AG04450 (cell line): Measurements from ENCODE around the gene PTPRG. TPM values are rescaled to one million over a fixed set of nuclear protein-coding genes. Genes with fewer than 3 reads are reported as not detected.

Experiments used
- CTCF ChIA-PET: fragments of 300-600, 350-600 bp; formaldehyde crosslinking; extraction: SDS; loops from one replicate; lab custom pipeline; 2022; ENCODE audit warnings: antibody characterized with exemption, inconsistent platforms; lab: Charles Lee
- POLR2A ChIA-PET: fragments of 350-600 bp; formaldehyde crosslinking; extraction: SDS; loops from one replicate; lab custom pipeline; 2021; ENCODE audit warnings: antibody characterized with exemption, inconsistent platforms; lab: Yijun Ruan, JAX
- DNase-seq: peaks from one replicate; pipeline ENCODE4 v3.0.0-alpha.2; 2011; ENCODE audit warnings: low read depth, low spot score
- H3K27ac ChIP-seq: one replicate; pipeline ENCODE4 v1.5.1; 2012; ENCODE audit warnings: low read depth, low read length, control low read depth
- H3K27me3 ChIP-seq: one replicate; pipeline ENCODE4 v1.6.0; 2012; ENCODE audit warnings: low read length; ENCODE audit not compliant: control insufficient read depth, insufficient read depth
- H3K4me3 ChIP-seq: 2 replicates; pipeline ENCODE4 v1.5.1; 2011; ENCODE audit warnings: mild to moderate bottlenecking, low read depth, low read length, control low read depth
- H3K9me3 ChIP-seq: 2 replicates; pipeline ENCODE4 v1.5.1; 2012; ENCODE audit warnings: low read length; ENCODE audit not compliant: control insufficient read depth, insufficient read depth
- polyA plus RNA-seq: library from polyadenylated mRNA; depleted of rRNA; stranded (reverse); fragments of >200 nt; gene quantifications from 2 replicates; pipeline ENCODE4 v1.2.3, GENCODE V29; 2011
- TF ChIP-seq, protein P1 (sequence below): IDR thresholded peaks from 2 replicates; pipeline ENCODE4 v1.5.1; 2011; ENCODE audit warnings: low read depth, low read length, control low read depth, inconsistent platforms

PTPRG gene
- polyA plus RNA-seq, 1 experiment: 26.5 TPM

DNA sequence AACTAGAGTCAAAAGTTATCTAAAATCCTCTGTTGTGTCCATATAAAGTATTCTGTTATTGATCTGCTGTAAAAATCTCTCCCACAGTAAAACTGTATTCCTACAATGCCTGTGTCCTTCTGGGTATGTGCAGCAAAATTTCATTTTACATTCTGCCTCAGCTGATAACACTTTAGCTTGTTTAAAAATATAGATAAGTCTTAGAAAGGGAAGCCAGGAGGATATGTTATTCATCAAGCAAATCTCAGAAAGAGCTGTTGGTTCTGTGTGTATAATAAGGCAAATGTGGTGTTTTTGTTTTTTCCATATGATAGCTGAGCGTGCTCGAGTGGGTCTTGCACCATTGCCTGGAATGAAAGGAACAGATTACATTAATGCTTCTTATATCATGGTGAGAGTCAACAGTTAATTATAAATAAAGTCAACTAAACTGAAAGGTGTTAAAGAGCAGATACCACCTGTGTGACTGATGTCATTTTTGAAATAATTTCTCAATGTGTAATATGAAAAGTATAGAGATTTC, 715.3 kb downstream of the PTPRG start:
- Histone ChIP-seq H3K27ac (no peak overlapping the region), H3K27me3 (no peaks in the 10 kb centered on the region), H3K4me3 (no peak overlapping the region), H3K9me3 (no peaks in the 10 kb centered on the region)
- no peak for DNase-seq
- ChIA-PET CTCF (interaction anchor here (1.0 kb wide), 1 partner anchor 12 kb away, joined by 3 read pairs; no protein-coding TSS in a partner anchor), POLR2A (no interaction called here)
- TF ChIP-seq, protein P1, sequence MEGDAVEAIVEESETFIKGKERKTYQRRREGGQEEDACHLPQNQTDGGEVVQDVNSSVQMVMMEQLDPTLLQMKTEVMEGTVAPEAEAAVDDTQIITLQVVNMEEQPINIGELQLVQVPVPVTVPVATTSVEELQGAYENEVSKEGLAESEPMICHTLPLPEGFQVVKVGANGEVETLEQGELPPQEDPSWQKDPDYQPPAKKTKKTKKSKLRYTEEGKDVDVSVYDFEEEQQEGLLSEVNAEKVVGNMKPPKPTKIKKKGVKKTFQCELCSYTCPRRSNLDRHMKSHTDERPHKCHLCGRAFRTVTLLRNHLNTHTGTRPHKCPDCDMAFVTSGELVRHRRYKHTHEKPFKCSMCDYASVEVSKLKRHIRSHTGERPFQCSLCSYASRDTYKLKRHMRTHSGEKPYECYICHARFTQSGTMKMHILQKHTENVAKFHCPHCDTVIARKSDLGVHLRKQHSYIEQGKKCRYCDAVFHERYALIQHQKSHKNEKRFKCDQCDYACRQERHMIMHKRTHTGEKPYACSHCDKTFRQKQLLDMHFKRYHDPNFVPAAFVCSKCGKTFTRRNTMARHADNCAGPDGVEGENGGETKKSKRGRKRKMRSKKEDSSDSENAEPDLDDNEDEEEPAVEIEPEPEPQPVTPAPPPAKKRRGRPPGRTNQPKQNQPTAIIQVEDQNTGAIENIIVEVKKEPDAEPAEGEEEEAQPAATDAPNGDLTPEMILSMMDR: no peak

GRCh38 chr3:62277450-62277849, 716.1 kb downstream of the PTPRG start:
- no peak for DNase-seq
- POLR2A ChIA-PET: no interaction called here
- Histone ChIP-seq H3K27me3 (no peaks in the 10 kb centered on the region), H3K27ac (no peak overlapping the region), H3K4me3 (no peak overlapping the region), H3K9me3 (no peaks in the 10 kb centered on the region)
- TF ChIP-seq, protein P1: no peak
- CTCF ChIA-PET: no interaction called here

- no peak overlapping the region for H3K27ac ChIP-seq
- no peaks in the 10 kb centered on the region for H3K27me3 ChIP-seq
- ChIA-PET POLR2A (no interaction called here), CTCF (no interaction called here)
- no peak overlapping the region for H3K4me3 ChIP-seq
- no peak for DNase-seq
- H3K9me3 ChIP-seq: no peaks in the 10 kb centered on the region
- TF ChIP-seq, protein P1: no peak
Measured at GRCh38 chr3:62277986-62278385, 716.6 kb downstream of the PTPRG start.

DNA sequence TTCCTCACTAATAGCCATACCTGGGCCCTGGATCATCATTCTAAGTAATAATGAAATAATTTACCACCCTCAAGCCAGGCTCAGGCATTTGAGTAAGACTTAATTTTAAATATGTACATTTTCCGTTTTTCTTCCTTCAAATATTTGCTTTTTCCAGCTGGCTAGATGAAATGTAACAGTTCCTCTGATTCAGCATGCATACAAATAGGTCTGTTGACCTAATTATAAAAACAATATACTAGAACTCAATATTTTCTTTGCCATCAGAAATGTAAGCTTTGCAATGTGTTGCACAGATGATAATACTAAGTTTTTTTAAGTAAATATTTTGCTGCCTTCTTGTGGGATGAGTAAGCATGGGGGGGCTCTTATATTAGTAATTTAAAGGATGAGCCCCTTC, 720.4 kb downstream of the PTPRG start:
- Histone ChIP-seq H3K27me3 (no peaks in the 10 kb centered on the region), H3K9me3 (no peaks in the 10 kb centered on the region), H3K27ac (no peak overlapping the region), H3K4me3 (no peak overlapping the region)
- CTCF ChIA-PET: interaction anchor here (0.6 kb wide), 1 partner anchor 92 kb away, joined by 9 read pairs; no protein-coding TSS in a partner anchor
- POLR2A ChIA-PET: no interaction called here
- DNase-seq: no peak
- TF ChIP-seq, protein P1: no peak

DNA sequence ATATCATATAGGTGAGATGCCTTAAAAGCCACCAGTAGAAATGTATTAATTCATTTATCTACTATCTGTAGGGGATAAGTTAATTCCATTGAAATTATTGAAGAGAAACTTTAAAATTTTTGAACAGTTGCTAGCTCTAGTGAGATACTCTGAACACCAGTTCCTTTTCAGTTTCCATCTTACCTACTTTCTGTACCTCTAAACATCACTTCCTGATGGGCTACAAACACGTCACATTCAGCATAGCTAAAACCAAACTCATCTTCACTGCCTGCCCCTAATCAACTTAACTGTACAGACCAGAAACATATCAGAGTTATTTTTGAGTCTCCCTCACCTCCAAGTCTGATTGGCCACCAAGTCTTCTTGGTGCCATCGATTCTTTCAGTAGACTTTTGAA, 723.1 kb downstream of the PTPRG start:
- ChIA-PET CTCF (no interaction called here), POLR2A (no interaction called here)
- no peak overlapping the region for H3K4me3 ChIP-seq
- H3K27ac ChIP-seq: no peak overlapping the region
- no peaks in the 10 kb centered on the region for H3K9me3 ChIP-seq
- no peak for DNase-seq
- H3K27me3 ChIP-seq: no peaks in the 10 kb centered on the region
- TF ChIP-seq, protein P1: no peak
